ENCODE measurements around the gene USP9X. TPM values are rescaled to one million over a fixed set of nuclear protein-coding genes. Genes with fewer than 3 reads are reported as not detected.
"Not testable (repeated sequence)": the region's sequence is repeated elsewhere in the genome, so short reads cannot be mapped to it uniquely, and the experiment has no call there.

Gene USP9X
- total and polyA plus RNA-seq, 8 donors: 55.6 to 86.0 (median 62.7) TPM

GRCh38 chrX:41224605-41225004, 139.4 kb downstream of the USP9X start:
- no peaks in the 10 kb centered on the region for H3K4me1 ChIP-seq
- H3K27me3 ChIP-seq: no peaks in the 10 kb centered on the region
- no peak for ATAC-seq
- H3K27ac ChIP-seq: no peak overlapping the region
- DNase-seq: no peak
- no peaks in the 10 kb centered on the region for H3K9me3 ChIP-seq
- intact Hi-C loops (cut with DNase I): no loop called here
- no peak overlapping the region for H3K4me3 ChIP-seq
- H3K36me3 ChIP-seq: peaks cover 0 to 84% of the 10 kb centered on the region in 2 donors
- TF ChIP-seq CTCF (IDR thresholded peaks at IDR 0.05): no peak

GRCh38 chrX:41233988-41234387, 148.7 kb downstream of the USP9X start:
- Histone ChIP-seq H3K36me3 (peaks cover 0 to 54% of the 10 kb centered on the region in 2 donors), H3K4me3 (no peak overlapping the region), H3K27me3 (no peaks in the 10 kb centered on the region), H3K27ac (no peak overlapping the region), H3K9me3 (no peaks in the 10 kb centered on the region), H3K4me1 (peaks cover 0 to 5% of the 10 kb centered on the region in 2 donors)
- ATAC-seq: no peak
- TF ChIP-seq CTCF (IDR thresholded peaks at IDR 0.05): no peak
- DNase-seq: no peak
- intact Hi-C loops (cut with DNase I): no loop called here

GRCh38 chrX:41234471-41234870, 149.2 kb downstream of the USP9X start:
- H3K27ac ChIP-seq; H3K9me3 ChIP-seq; H3K27me3 ChIP-seq; ATAC-seq; H3K4me3 ChIP-seq; intact Hi-C loops (cut with DNase I); DNase-seq: not testable (repeated sequence)
- peaks cover 0 to 10% of the 10 kb centered on the region in 2 donors for H3K4me1 ChIP-seq
- H3K36me3 ChIP-seq: peaks cover 0 to 50% of the 10 kb centered on the region in 2 donors

GRCh38 chrX:41234962-41235361, 149.7 kb downstream of the USP9X start:
- Histone ChIP-seq H3K4me3 (no peak overlapping the region), H3K27ac (no peak overlapping the region), H3K4me1 (peaks cover 0 to 10% of the 10 kb centered on the region in 2 donors), H3K36me3 (peaks cover 0 to 45% of the 10 kb centered on the region in 2 donors), H3K27me3 (no peaks in the 10 kb centered on the region), H3K9me3 (no peaks in the 10 kb centered on the region)
- intact Hi-C loops (cut with DNase I): no loop called here
- no peak for DNase-seq
- no peak for TF ChIP-seq CTCF (IDR thresholded peaks at IDR 0.05)
- ATAC-seq: no peak

- ATAC-seq: no peak
- no peak for TF ChIP-seq CTCF (IDR thresholded peaks at IDR 0.05)
Measured at GRCh38 chrX:41236629-41237028, 151.4 kb downstream of the USP9X start.

GRCh38 chrX:41240509-41240908, 155.3 kb downstream of the USP9X start:
- ATAC-seq (peak; percentile 25), DNase-seq (no peak)
- Histone ChIP-seq H3K27ac (peak overlapping the region; percentile 13 to 41), H3K36me3 (no peaks in the 10 kb centered on the region), H3K27me3 (peaks cover 0 to 5% of the 10 kb centered on the region in 2 donors), H3K4me3 (no peak overlapping the region), H3K4me1 (peaks cover 0 to 10% of the 10 kb centered on the region in 2 donors), H3K9me3 (no peaks in the 10 kb centered on the region)
- no peak for TF ChIP-seq CTCF (IDR thresholded peaks at IDR 0.05)
- intact Hi-C loops (cut with DNase I): no loop called here

More at GRCh38 chrX:41236629-41237028, 151.4 kb downstream of the USP9X start:
- Histone ChIP-seq H3K27ac (no peak overlapping the region), H3K4me3 (no peak overlapping the region), H3K36me3 (peaks cover 0 to 29% of the 10 kb centered on the region in 2 donors), H3K9me3 (no peaks in the 10 kb centered on the region), H3K27me3 (no peaks in the 10 kb centered on the region), H3K4me1 (peaks cover 0 to 10% of the 10 kb centered on the region in 2 donors)
- DNase-seq: no peak
- intact Hi-C loops (cut with DNase I): no loop called here
